Astrocyte (in vitro differentiated cells and primary cell): Measurements from ENCODE around the gene MGAT2. TPM values are rescaled to one million over a fixed set of nuclear protein-coding genes. Genes with fewer than 3 reads are reported as not detected.
A peak's percentile ranks its signal among the peaks of the same experiment; 100 is the strongest.

Source experiments
- DNase-seq: peaks from one replicate; pipeline ENCODE4 v3.0.0-alpha.2; 2010; ENCODE audit warnings: low read depth
- FAIRE-seq: peaks from 2 replicates; lab custom pipeline; 2011; peaks lifted over from hg19 to GRCh38; lab: Jason Lieb, UNC
- H2AFZ ChIP-seq: 2 replicates; pipeline ENCODE4 v1.6.0; 2012; ENCODE audit warnings: low read depth, low read length, inconsistent platforms
- H3K27ac ChIP-seq: 2 replicates; pipeline ENCODE4 v1.5.1; 2011; ENCODE audit warnings: low read depth, low read length, inconsistent platforms
- H3K27me3 ChIP-seq: 2 replicates; pipeline ENCODE4 v1.6.0; 2011; ENCODE audit warnings: low read length, inconsistent platforms; ENCODE audit not compliant: insufficient read depth
- H3K36me3 ChIP-seq: 2 replicates; pipeline ENCODE4 v1.5.1; 2011; ENCODE audit warnings: low read length, inconsistent platforms; ENCODE audit not compliant: insufficient read depth
- H3K4me1 ChIP-seq: 2 replicates; pipeline ENCODE4 v1.5.1; 2011; ENCODE audit warnings: low read length, inconsistent platforms; ENCODE audit not compliant: insufficient read depth
- H3K4me2 ChIP-seq: 2 replicates; pipeline ENCODE4 v1.6.0; 2012; ENCODE audit warnings: low read length, inconsistent platforms
- H3K4me3 ChIP-seq: 2 replicates; pipeline ENCODE4 v1.5.1; 2011; ENCODE audit warnings: low read depth, mild to moderate bottlenecking, low read length, inconsistent platforms; ENCODE audit not compliant: insufficient read depth
- H3K79me2 ChIP-seq: 2 replicates; pipeline ENCODE4 v1.6.0; 2012; ENCODE audit warnings: mild to moderate bottlenecking, low read length, inconsistent platforms; ENCODE audit not compliant: insufficient read depth
- H3K9ac ChIP-seq: 2 replicates; pipeline ENCODE4 v1.6.0; 2012; ENCODE audit warnings: mild to moderate bottlenecking, low read length, inconsistent platforms
- H3K9me3 ChIP-seq: 2 replicates; pipeline ENCODE4 v1.5.1; 2012; ENCODE audit warnings: low read depth, mild to moderate bottlenecking, low read length, inconsistent platforms; ENCODE audit not compliant: insufficient read depth
- H4K20me1 ChIP-seq: 2 replicates; pipeline ENCODE4 v1.6.0; 2012; ENCODE audit warnings: low read length, inconsistent platforms; ENCODE audit not compliant: insufficient read depth
- H3K27ac Mint-ChIP-seq: one replicate; pipeline ENCODE4 v1.8.0; 2021; ENCODE audit warnings: mild to moderate bottlenecking, mixed read lengths; ENCODE audit not compliant: unreplicated experiment
- H3K27me3 Mint-ChIP-seq: one replicate; pipeline ENCODE4 v1.8.0; 2021; ENCODE audit warnings: low read depth, mixed read lengths; ENCODE audit not compliant: unreplicated experiment
- H3K36me3 Mint-ChIP-seq: one replicate; pipeline ENCODE4 v1.8.0; 2021; ENCODE audit warnings: low read depth, mixed read lengths; ENCODE audit not compliant: unreplicated experiment
- H3K4me1 Mint-ChIP-seq: one replicate; pipeline ENCODE4 v1.8.0; 2021; ENCODE audit warnings: low read depth, mixed read lengths; ENCODE audit not compliant: unreplicated experiment
- H3K4me3 Mint-ChIP-seq: one replicate; pipeline ENCODE4 v1.8.0; 2021; ENCODE audit warnings: mild to moderate bottlenecking, moderate library complexity, mixed read lengths; ENCODE audit not compliant: unreplicated experiment
- H3K9me3 Mint-ChIP-seq: one replicate; pipeline ENCODE4 v1.8.0; 2021; ENCODE audit warnings: mild to moderate bottlenecking, mixed read lengths; ENCODE audit not compliant: unreplicated experiment
- CTCF ChIP-seq: IDR thresholded peaks from 2 replicates; pipeline ENCODE4 v1.5.1; 2011; ENCODE audit warnings: low read depth, mild to moderate bottlenecking, inconsistent platforms, low read length, moderate library complexity; ENCODE audit not compliant: insufficient read depth
- EZH2 ChIP-seq: IDR thresholded peaks from 2 replicates; pipeline ENCODE4 v1.6.1; 2012; ENCODE audit warnings: mild to moderate bottlenecking, low read length, inconsistent platforms; ENCODE audit not compliant: insufficient read depth
- total RNA-seq: library from RNA; stranded (reverse); gene quantifications from 2 replicates; pipeline ENCODE4 v1.2.1, GENCODE V29; 2021

Gene MGAT2
- total RNA-seq, 1 donor from 2014 or later, result 56.0 TPM

- H3K9me3 Mint-ChIP-seq, result no peaks in the 10 kb centered on the region
- H3K27ac ChIP-seq, result peak overlapping the region; percentile 98
- H4K20me1 ChIP-seq, result no peaks in the 10 kb centered on the region
- H3K4me3 ChIP-seq, result peak overlapping the region; percentile 79
- no peaks in the 10 kb centered on the region for H3K9me3 ChIP-seq
- no peaks in the 10 kb centered on the region for H3K27me3 ChIP-seq
- H3K27ac Mint-ChIP-seq, result peak overlapping the region; percentile 92
- H3K4me3 Mint-ChIP-seq, result peak overlapping the region; percentile 99
- H3K27me3 Mint-ChIP-seq, result no peaks in the 10 kb centered on the region
- peaks cover 10% of the 10 kb centered on the region for H3K4me1 ChIP-seq
- FAIRE-seq, result no peak
- peak overlapping the region; percentile 98 for H3K9ac ChIP-seq
- peaks cover 5% of the 10 kb centered on the region for H3K4me1 Mint-ChIP-seq
- TF ChIP-seq CTCF, result no peak
- TF ChIP-seq EZH2, result no peak
- H2AFZ ChIP-seq, result peak overlapping the region; percentile 98
- H3K4me2 ChIP-seq, result peak overlapping the region; percentile 88
- H3K79me2 ChIP-seq, result peaks cover 50% of the 10 kb centered on the region
- H3K36me3 Mint-ChIP-seq, result peaks cover 2% of the 10 kb centered on the region
- H3K36me3 ChIP-seq, result peaks cover 4% of the 10 kb centered on the region
- no peak for DNase-seq
Observed at GRCh38 chr14:49598189-49598484, 22.5 kb upstream of the MGAT2 start.

- Mint-ChIP-seq H3K9me3 (no peaks in the 10 kb centered on the region), H3K27ac (peak within 1 kb of the TSS; percentile 92), H3K27me3 (no peaks in the 10 kb centered on the region), H3K36me3 (peaks cover 2% of the 10 kb centered on the region), H3K4me1 (peaks cover 5% of the 10 kb centered on the region), H3K4me3 (peak within 1 kb of the TSS; percentile 99)
- peak within 1 kb of the TSS; percentile 98 for H3K9ac ChIP-seq
- H3K4me1 ChIP-seq, result peaks cover 8% of the 10 kb centered on the region
- FAIRE-seq (no peak), DNase-seq (peak; percentile 73)
- H3K4me2 ChIP-seq, result peak within 1 kb of the TSS; percentile 88
- H3K27me3 ChIP-seq, result no peaks in the 10 kb centered on the region
- peak within 1 kb of the TSS; percentile 98 for H2AFZ ChIP-seq
- peak within 1 kb of the TSS; percentile 79 for H3K4me3 ChIP-seq
- H3K27ac ChIP-seq, result peak within 1 kb of the TSS; percentile 98
- TF ChIP-seq EZH2, result no peak
- TF ChIP-seq CTCF, result no peak
- H3K36me3 ChIP-seq, result peaks cover 6% of the 10 kb centered on the region
- no peaks in the 10 kb centered on the region for H4K20me1 ChIP-seq
- peaks cover 52% of the 10 kb centered on the region for H3K79me2 ChIP-seq
- H3K9me3 ChIP-seq, result no peaks in the 10 kb centered on the region
Observed at GRCh38 chr14:49598485-49599300, 21.9 kb upstream of the MGAT2 start, which contains the start of gene LRR1. Gene LRR1, plus strand, starts transcription at chr14:49598940. Its CDS starts 81 bp downstream, at chr14:49599021.

- Histone ChIP-seq H3K79me2 (peaks cover 13% of the 10 kb centered on the region), H3K4me3 (no peak overlapping the region), H4K20me1 (no peaks in the 10 kb centered on the region), H2AFZ (no peak overlapping the region), H3K27me3 (no peaks in the 10 kb centered on the region), H3K27ac (no peak overlapping the region), H3K36me3 (peaks cover 6% of the 10 kb centered on the region), H3K4me1 (no peaks in the 10 kb centered on the region), H3K4me2 (no peak overlapping the region), H3K9me3 (no peaks in the 10 kb centered on the region), H3K9ac (no peak overlapping the region)
- H3K4me3 Mint-ChIP-seq, result no peak overlapping the region
- TF ChIP-seq CTCF, result no peak
- no peak for TF ChIP-seq EZH2
- H3K27ac Mint-ChIP-seq, result no peak overlapping the region
- no peak for DNase-seq
- no peaks in the 10 kb centered on the region for H3K27me3 Mint-ChIP-seq
- no peaks in the 10 kb centered on the region for H3K9me3 Mint-ChIP-seq
- peaks cover 1% of the 10 kb centered on the region for H3K36me3 Mint-ChIP-seq
- FAIRE-seq, result no peak
- peaks cover 3% of the 10 kb centered on the region for H3K4me1 Mint-ChIP-seq
Observed at GRCh38 chr14:49607583-49607982, 13.0 kb upstream of the MGAT2 start.
